Body of pancreas (tissue), 4 donors: ENCODE data around the gene TPI1.

Source experiments
- CTCF ChIP-seq, 7 experiments: fragments of 450-650 bp in 4 of 7; fragments of 200-600 bp in 3 of 7; sonication (generic) in 3 of 7; IDR thresholded peaks; one replicate each; pipeline ENCODE4 v1.5.1; 2016 to 2019; ENCODE audit warnings: antibody characterized with exemption in 7 of 7
- POLR2A ChIP-seq, 3 donors: fragments of 450-650 bp; IDR thresholded peaks; one replicate each; pipeline ENCODE4 v1.6.1; 2016; ENCODE audit warnings: antibody characterized with exemption in 3 of 3, mild to moderate bottlenecking in 2 of 3

DNA sequence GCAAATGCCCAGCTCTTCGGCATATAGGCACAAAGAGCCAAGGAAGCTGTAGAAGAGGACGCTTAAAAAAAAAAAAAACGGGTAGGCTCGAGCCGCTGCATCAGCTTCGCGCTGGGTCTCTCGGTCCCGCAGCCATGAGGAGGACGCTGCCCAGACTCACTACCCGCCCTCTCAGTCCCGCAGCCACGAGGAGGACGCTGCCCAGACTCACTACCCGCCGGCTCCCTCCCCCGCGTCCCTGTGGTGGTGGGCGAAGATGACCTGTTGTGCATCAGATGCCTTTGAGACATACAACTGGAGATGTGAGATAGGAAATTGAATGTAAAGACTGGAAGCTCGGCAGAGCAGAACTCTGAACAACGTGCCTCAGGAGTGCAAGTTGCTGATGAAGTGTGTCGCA lies 17.2 kb downstream of the TPI1 start:
- no peak for TF ChIP-seq CTCF (IDR thresholded peaks at IDR 0.05)
- TF ChIP-seq POLR2A (IDR thresholded peaks at IDR 0.05), result no peak
